HG03025 (cell line): Measurements from ENCODE around the gene ZNF516.

Experiments
- ATAC-seq: cut with Tn5 transposase; IDR thresholded peaks from one replicate; pipeline ENCODE4 v1.9.1; 2021; ENCODE audit warnings: mild to moderate bottlenecking, moderate library complexity; ENCODE audit not compliant: unreplicated experiment, low FRiP score

The ZNF516 gene

GRCh38 chr18:76458522-76459311 lies 36.3 kb downstream of the ZNF516 start:
- no peak for ATAC-seq

- ATAC-seq, result no peak
Measured at GRCh38 chr18:76457957-76458356, 37.1 kb downstream of the ZNF516 start.

GRCh38 chr18:76457475-76457874 lies 37.6 kb downstream of the ZNF516 start:
- no peak for ATAC-seq

GRCh38 chr18:76456823-76457222 lies 38.2 kb downstream of the ZNF516 start:
- ATAC-seq, result no peak

GRCh38 chr18:76456018-76456750 lies 38.9 kb downstream of the ZNF516 start:
- ATAC-seq, result no peak

GRCh38 chr18:76455003-76455676 lies 39.9 kb downstream of the ZNF516 start:
- ATAC-seq, result no peak

- ATAC-seq, result no peak
Measured at GRCh38 chr18:76454418-76454817, 40.6 kb downstream of the ZNF516 start.

- ATAC-seq, result no peak
Measured at GRCh38 chr18:76453932-76454331, 41.1 kb downstream of the ZNF516 start.

- ATAC-seq, result no peak
Measured at GRCh38 chr18:76453057-76453561, 41.9 kb downstream of the ZNF516 start.

- ATAC-seq, result no peak
Measured at GRCh38 chr18:76452357-76452756, 42.7 kb downstream of the ZNF516 start.

GRCh38 chr18:76451396-76452331 lies 43.4 kb downstream of the ZNF516 start:
- no peak for ATAC-seq

GRCh38 chr18:76450452-76451395 lies 44.3 kb downstream of the ZNF516 start:
- ATAC-seq, result no peak

GRCh38 chr18:76449111-76449453 lies 46.0 kb downstream of the ZNF516 start:
- ATAC-seq, result no peak

- no peak for ATAC-seq
Measured at GRCh38 chr18:76448256-76449110, 46.6 kb downstream of the ZNF516 start.

- ATAC-seq, result no peak
Measured at GRCh38 chr18:76447258-76447890, 47.7 kb downstream of the ZNF516 start.

- no peak for ATAC-seq
Measured at GRCh38 chr18:76446321-76447257, 48.5 kb downstream of the ZNF516 start.
